CD14-positive monocyte (primary cell): ENCODE results near the gene LEPR. TPM values are rescaled to one million over a fixed set of nuclear protein-coding genes. Genes with fewer than 3 reads are reported as not detected.

Experiments used
- DNase-seq, 3 donors: peaks; one replicate each; pipeline ENCODE4 v3.0.0-alpha.2; 2011 to 2022
- H2AFZ ChIP-seq: 2 replicates; pipeline ENCODE4 v1.6.0; 2012; ENCODE audit warnings: mild to moderate bottlenecking, low read depth, low read length, inconsistent platforms; ENCODE audit not compliant: insufficient read depth, poor library complexity, severe bottlenecking
- H3K27ac ChIP-seq, 2 donors: 1 replicate in 1 of 2; 2 replicates in 1 of 2; pipeline ENCODE4 v1.5.1; 2012 to 2013; ENCODE audit warnings: low read length in 2 of 2, control low read depth in 1 of 2, inconsistent platforms in 1 of 2, low read depth in 1 of 2, mild to moderate bottlenecking in 1 of 2
- H3K27me3 ChIP-seq, 2 donors: one replicate each; pipeline versions ENCODE4 v1.6.0 to v1.6.1; 2011 to 2013; ENCODE audit warnings: low read length in 2 of 2; ENCODE audit not compliant: control insufficient read depth in 2 of 2, insufficient read depth in 2 of 2
- H3K36me3 ChIP-seq, 2 donors: replicated peaks in 1 of 2; 1 replicate in 1 of 2; 2 replicates in 1 of 2; pipeline versions ENCODE4 v1.5.1 to v1.6.1; 2012 to 2013; ENCODE audit warnings: low read length in 2 of 2, control low read depth in 1 of 2, inconsistent platforms in 1 of 2, mild to moderate bottlenecking in 1 of 2; ENCODE audit not compliant: insufficient read depth in 2 of 2, control insufficient read depth in 1 of 2
- H3K4me1 ChIP-seq, 2 donors: 1 replicate in 1 of 2; 2 replicates in 1 of 2; pipeline versions ENCODE4 v1.5.1 to v1.6.1; 2012 to 2013; ENCODE audit warnings: low read length in 2 of 2, control low read depth in 1 of 2, inconsistent platforms in 1 of 2, mild to moderate bottlenecking in 1 of 2, moderate library complexity in 1 of 2; ENCODE audit not compliant: insufficient read depth in 2 of 2, control insufficient read depth in 1 of 2
- H3K4me2 ChIP-seq: replicated peaks from 2 replicates; pipeline ENCODE3; 2012; ENCODE audit warnings: low read length, moderate library complexity, mild to moderate bottlenecking; ENCODE audit not compliant: poor library complexity, severe bottlenecking; ENCODE audit errors: extremely low read depth
- H3K4me3 ChIP-seq, 3 experiments: fragments of 200-600 bp in 1 of 3; sonication (generic) in 1 of 3; replicated peaks in 1 of 3; 1 replicate in 2 of 3; 2 replicates in 1 of 3; pipeline ENCODE4 v1.5.1; 2011 to 2013; ENCODE audit warnings: low read length in 3 of 3, mild to moderate bottlenecking in 3 of 3, control low read depth in 2 of 3, low read depth in 2 of 3, inconsistent platforms in 1 of 3, moderate library complexity in 1 of 3
- H3K79me2 ChIP-seq: 2 replicates; pipeline ENCODE4 v1.6.0; 2012; ENCODE audit warnings: mild to moderate bottlenecking, control low read depth, inconsistent platforms, low read length, moderate library complexity; ENCODE audit not compliant: insufficient read depth
- H3K9ac ChIP-seq: 2 replicates; pipeline ENCODE4 v1.6.0; 2017; ENCODE audit warnings: low read length, mild to moderate bottlenecking; ENCODE audit not compliant: insufficient read depth, poor library complexity, severe bottlenecking
- H3K9me3 ChIP-seq, 2 donors: replicated peaks in 1 of 2; 1 replicate in 1 of 2; 2 replicates in 1 of 2; pipeline versions ENCODE4 v1.5.1 to v1.6.1; 2012 to 2013; ENCODE audit warnings: low read length in 2 of 2, control low read depth in 1 of 2; ENCODE audit not compliant: control insufficient read depth in 1 of 2, insufficient read depth in 1 of 2
- H4K20me1 ChIP-seq: 2 replicates; pipeline ENCODE4 v1.6.0; 2012; ENCODE audit warnings: mild to moderate bottlenecking, low read length, control low read depth, moderate library complexity; ENCODE audit not compliant: insufficient read depth
- H3K27ac Mint-ChIP-seq, 7 donors: one replicate each; pipeline ENCODE4 v1.8.0; 2020; ENCODE audit warnings: mild to moderate bottlenecking in 7 of 7, mixed read lengths in 7 of 7, moderate library complexity in 6 of 7, inconsistent platforms in 2 of 7
- H3K27me3 Mint-ChIP-seq, 3 donors: one replicate each; pipeline ENCODE4 v1.8.0; 2021 to 2022; ENCODE audit warnings: low read depth in 3 of 3, mild to moderate bottlenecking in 3 of 3, mixed read lengths in 3 of 3, moderate library complexity in 3 of 3, inconsistent platforms in 1 of 3
- H3K36me3 Mint-ChIP-seq, 2 donors: one replicate each; pipeline ENCODE4 v1.8.0; 2020; ENCODE audit warnings: mixed read lengths in 2 of 2, inconsistent platforms in 1 of 2, mild to moderate bottlenecking in 1 of 2
- H3K4me1 Mint-ChIP-seq: one replicate; pipeline ENCODE4 v1.8.0; 2020; ENCODE audit warnings: mild to moderate bottlenecking, mixed read lengths
- H3K4me3 Mint-ChIP-seq, 2 donors: one replicate each; pipeline ENCODE4 v1.8.0; 2020; ENCODE audit warnings: mild to moderate bottlenecking in 2 of 2, mixed read lengths in 2 of 2, moderate library complexity in 1 of 2
- H3K9me3 Mint-ChIP-seq, 7 donors: one replicate each; pipeline ENCODE4 v1.8.0; 2020 to 2022; ENCODE audit warnings: mixed read lengths in 7 of 7, mild to moderate bottlenecking in 6 of 7, moderate library complexity in 6 of 7, inconsistent platforms in 2 of 7
- CTCF ChIP-seq: fragments of 200-600 bp; IDR thresholded peaks from one replicate; pipeline ENCODE4 v1.8.0; 2022; ENCODE audit warnings: antibody characterized with exemption, mild to moderate bottlenecking
- WGBS: methylation state at CpG from one replicate; pipeline ENCODE4 v1.1.5; 2013; ENCODE audit warnings: missing lambda C conversion rate; ENCODE audit not compliant: insufficient coverage; 5-methylcytosine and 5-hydroxymethylcytosine counted together
- intact Hi-C, 2 donors: fragments of 100-400 bp; cut with micrococcal nuclease; formaldehyde crosslinking; loops; one replicate each; pipeline versions ENCODE4 v1.15.0 to v1.15.1; 2023
- polyA plus RNA-seq, 3 donors: library from polyadenylated mRNA; depleted of rRNA in 1 of 3; unstranded in 2 of 3; stranded (reverse) in 1 of 3; fragments of 300-500 nt in 2 of 3; fragments of >200 nt in 1 of 3; fragmentation: Illumina TruSeq in 2 of 3; gene quantifications; 1 replicate in 2 of 3; 2 replicates in 1 of 3; pipeline ENCODE4 v1.2.3, GENCODE V29; 2012 to 2021

The LEPR gene
- polyA plus RNA-seq, 3 donors, result 0.85 to 3.0 (median 1.0) TPM

GRCh38 chr1:65434255-65434654 lies 13.8 kb downstream of the LEPR start:
- H3K27me3 ChIP-seq, result no peaks in the 10 kb centered on the region
- H3K4me1 Mint-ChIP-seq, result peaks cover 13% of the 10 kb centered on the region
- no peak overlapping the region for H3K27ac ChIP-seq
- DNase-seq, result no peak
- no peak overlapping the region for H3K4me2 ChIP-seq
- H3K9ac ChIP-seq, result no peak overlapping the region
- no peak overlapping the region for H2AFZ ChIP-seq
- H3K79me2 ChIP-seq, result peaks cover 7% of the 10 kb centered on the region
- no peaks in the 10 kb centered on the region for H3K27me3 Mint-ChIP-seq
- no peaks in the 10 kb centered on the region for H3K9me3 ChIP-seq
- peaks cover 6 to 8% of the 10 kb centered on the region in 2 donors for H3K4me1 ChIP-seq
- no CpG with 5 or more reads among the region's 1 CpG for WGBS
- no peak overlapping the region for H3K4me3 Mint-ChIP-seq
- peaks cover 52 to 54% of the 10 kb centered on the region in 2 donors for H3K36me3 Mint-ChIP-seq
- TF ChIP-seq CTCF, result peak; percentile 35
- H3K9me3 Mint-ChIP-seq, result no peaks in the 10 kb centered on the region
- H3K27ac Mint-ChIP-seq, result peak overlapping the region in 1 of 7 donors; percentile 17
- H3K36me3 ChIP-seq, result peaks cover 49 to 73% of the 10 kb centered on the region in 2 donors
- intact Hi-C loops, result no loop called here
- H3K4me3 ChIP-seq, result no peak overlapping the region
- peaks cover 45% of the 10 kb centered on the region for H4K20me1 ChIP-seq

DNA sequence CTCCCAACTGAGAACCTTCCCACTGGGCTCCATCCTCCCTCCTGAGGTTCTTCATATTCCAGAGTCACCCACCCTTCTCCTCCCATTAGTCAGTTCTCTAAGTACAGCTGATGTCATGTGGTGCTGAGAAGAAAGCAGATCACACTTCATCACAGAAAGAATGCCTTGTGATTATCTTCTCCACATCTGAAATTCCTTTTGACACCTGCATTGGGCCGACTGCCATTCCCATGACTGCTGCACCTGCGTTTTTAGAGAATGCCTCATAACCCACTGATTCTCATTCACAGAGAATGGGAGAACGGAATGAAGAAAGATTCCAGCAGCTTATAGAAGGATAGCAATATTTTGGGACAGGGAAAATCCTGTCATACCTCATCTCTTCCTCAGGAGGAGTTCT lies 14.3 kb downstream of the LEPR start:
- WGBS, result no CpG with 5 or more reads among the region's 3 CpGs
- H3K9ac ChIP-seq, result no peak overlapping the region
- Mint-ChIP-seq H3K4me1 (peaks cover 8% of the 10 kb centered on the region), H3K4me3 (no peak overlapping the region), H3K36me3 (peaks cover 50 to 53% of the 10 kb centered on the region in 2 donors), H3K27me3 (no peaks in the 10 kb centered on the region), H3K9me3 (no peaks in the 10 kb centered on the region), H3K27ac (peak overlapping the region in 2 of 7 donors; percentile 17 to 18)
- peak; percentile 27 for TF ChIP-seq CTCF
- no peak overlapping the region for H3K27ac ChIP-seq
- H4K20me1 ChIP-seq, result peaks cover 40% of the 10 kb centered on the region
- H3K27me3 ChIP-seq, result no peaks in the 10 kb centered on the region
- H3K36me3 ChIP-seq, result peaks cover 47 to 68% of the 10 kb centered on the region in 2 donors
- no peak for DNase-seq
- H3K79me2 ChIP-seq, result peaks cover 7% of the 10 kb centered on the region
- no peaks in the 10 kb centered on the region for H3K9me3 ChIP-seq
- no peak overlapping the region for H3K4me2 ChIP-seq
- peaks cover 4 to 5% of the 10 kb centered on the region in 2 donors for H3K4me1 ChIP-seq
- H2AFZ ChIP-seq, result no peak overlapping the region
- H3K4me3 ChIP-seq, result no peak overlapping the region
- intact Hi-C loops, result no loop called here
